Activated T-helper 17 cell treated with anti-CD3 and anti-CD28 coated beads, Interleukin-2, amount 50 U/mL, for 72 hours (primary cell): Measurements from ENCODE around the gene AK6. TPM values are rescaled to one million over a fixed set of nuclear protein-coding genes. Genes with fewer than 3 reads are reported as not detected.
A peak's percentile ranks its signal among the peaks of the same experiment; 100 is the strongest.
"Not testable (repeated sequence)": the region's sequence is repeated elsewhere in the genome, so short reads cannot be mapped to it uniquely, and the experiment has no call there.

Experiments used
- ATAC-seq: fragments of 150-1000 bp; cut with Tn5 transposase; replicated peaks from 2 replicates; pipeline ENCODE4 v1.10.0; 2021; ENCODE audit warnings: mild to moderate bottlenecking, moderate library complexity
- H3K27ac Mint-ChIP-seq: one replicate; pipeline ENCODE4 v1.8.0; 2022; ENCODE audit warnings: mixed read lengths
- H3K27me3 Mint-ChIP-seq: one replicate; pipeline ENCODE4 v1.8.0; 2022; ENCODE audit warnings: mixed read lengths
- H3K36me3 Mint-ChIP-seq: one replicate; pipeline ENCODE4 v1.8.0; 2022; ENCODE audit warnings: low read depth, mild to moderate bottlenecking, mixed read lengths
- H3K4me1 Mint-ChIP-seq: one replicate; pipeline ENCODE4 v1.8.0; 2022; ENCODE audit warnings: mixed read lengths
- H3K4me3 Mint-ChIP-seq: one replicate; pipeline ENCODE4 v1.8.0; 2022; ENCODE audit warnings: mild to moderate bottlenecking, mixed read lengths
- H3K9me3 Mint-ChIP-seq: one replicate; pipeline ENCODE4 v1.8.0; 2022; ENCODE audit warnings: mixed read lengths
- total RNA-seq, 2 donors: library from RNA; stranded (reverse); gene quantifications; one replicate each; pipeline ENCODE4 v1.2.3, GENCODE V29; 2022

Gene AK6
- total RNA-seq, result 10 to 100 TPM; 52.3 to 76.4 TPM

DNA sequence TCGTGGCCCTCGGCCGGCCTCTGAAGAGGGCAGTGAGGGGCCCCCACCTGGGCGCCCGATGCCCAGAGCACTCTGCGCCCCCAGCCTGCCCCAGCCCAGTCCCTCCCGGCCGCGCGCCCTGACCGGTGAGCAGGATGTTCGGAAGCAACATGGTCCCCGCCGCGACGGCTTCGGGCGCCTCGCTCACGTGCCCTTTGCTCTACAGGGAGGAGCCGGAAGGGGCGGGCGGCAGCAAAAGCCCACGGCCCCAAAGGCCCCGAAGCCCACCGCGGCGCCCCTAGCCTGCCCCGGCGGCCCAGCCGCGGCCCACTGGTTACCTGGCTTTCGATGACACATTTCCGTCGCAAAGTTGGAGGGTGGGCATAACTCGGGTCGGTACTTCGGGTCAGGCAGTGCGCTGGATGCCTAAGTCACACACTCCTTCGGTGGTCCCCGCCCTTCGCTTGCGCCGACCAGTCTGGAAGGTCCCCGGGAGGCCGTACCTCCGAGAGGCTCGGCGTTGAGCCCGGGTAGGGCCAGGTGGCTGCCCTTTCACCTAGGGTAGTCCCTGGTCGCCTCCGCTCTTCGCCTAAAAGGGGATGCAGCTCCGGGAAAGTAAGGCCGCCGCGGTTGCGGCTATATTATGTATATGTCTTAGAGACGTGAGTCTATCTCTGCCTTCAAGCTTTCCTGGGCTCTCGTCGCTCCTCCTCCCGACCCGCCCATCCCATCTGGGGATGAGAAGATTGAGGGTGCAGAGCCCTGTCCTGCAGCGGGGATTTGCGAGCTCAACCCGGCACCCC, at the start of gene AK6, which contains the start of the genes RAD17 and TAF9:
Gene AK6, minus strand, starts transcription at position 181 of the 782 bp plus-strand sequence. Its CDS starts 30 bp downstream, at position 151.
Gene RAD17, plus strand, starts transcription at position 479 of the 782 bp plus-strand sequence. CDS start 2,391 bp downstream, outside the sequence.
Gene TAF9, minus strand, starts transcription at position 181 of the 782 bp plus-strand sequence. CDS start 3,783 bp downstream, outside the sequence.
- H3K27me3 Mint-ChIP-seq, result no peaks in the 10 kb centered on the region
- peak; percentile 95 for ATAC-seq
- H3K9me3 Mint-ChIP-seq, result no peaks in the 10 kb centered on the region
- H3K27ac Mint-ChIP-seq, result peak within 1 kb of the TSS; percentile 98
- H3K4me1 Mint-ChIP-seq, result peaks cover 12% of the 10 kb centered on the region
- peaks cover 66% of the 10 kb centered on the region for H3K36me3 Mint-ChIP-seq
- peak within 1 kb of the TSS; percentile 95 for H3K4me3 Mint-ChIP-seq

DNA sequence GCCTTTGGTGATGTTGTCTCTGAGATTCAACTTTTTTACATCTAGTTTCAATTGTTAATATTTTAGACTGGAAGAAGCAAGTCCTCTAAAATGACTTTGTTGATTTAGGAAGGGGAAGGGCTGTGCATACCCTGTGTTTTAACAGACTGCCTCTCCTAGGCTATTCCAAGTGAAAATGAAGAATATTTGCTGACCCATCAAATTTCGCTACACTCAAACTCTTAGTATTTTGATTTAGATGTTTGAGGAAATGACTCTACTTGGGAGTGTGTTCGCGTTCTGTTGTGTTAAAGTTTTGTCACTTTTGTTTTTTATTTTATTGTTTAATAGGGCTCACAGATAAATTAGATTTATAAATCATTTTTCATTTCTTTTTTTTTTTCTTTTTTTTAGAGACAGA, 49.2 kb upstream of the AK6 start:
- Mint-ChIP-seq H3K9me3 (no peaks in the 10 kb centered on the region), H3K36me3 (peaks cover 13% of the 10 kb centered on the region), H3K4me3 (no peak overlapping the region), H3K4me1 (no peaks in the 10 kb centered on the region), H3K27ac (no peak overlapping the region), H3K27me3 (no peaks in the 10 kb centered on the region)
- no peak for ATAC-seq

DNA sequence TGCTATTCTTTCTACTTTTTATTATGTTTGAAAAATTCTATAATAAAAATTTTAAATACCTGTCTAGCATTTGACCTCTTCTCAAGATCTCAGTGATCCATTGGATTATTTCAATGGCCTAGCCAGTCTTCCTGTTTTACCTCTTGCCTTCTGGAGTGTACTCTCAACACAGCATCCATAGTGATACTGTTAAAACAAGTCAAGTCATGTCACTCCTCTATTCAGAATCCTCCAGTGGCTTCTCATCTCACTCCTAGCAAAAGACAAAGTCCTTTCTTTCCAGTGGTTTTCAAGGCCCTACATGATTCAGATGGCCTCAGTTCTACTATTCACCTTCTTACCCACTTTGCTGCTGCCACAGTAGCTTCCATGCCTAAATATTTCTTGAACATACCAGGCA, 47.4 kb upstream of the AK6 start:
- no peaks in the 10 kb centered on the region for H3K9me3 Mint-ChIP-seq
- ATAC-seq, result no peak
- H3K27ac Mint-ChIP-seq, result no peak overlapping the region

GRCh38 chr5:69416180-69416579, 46.9 kb upstream of the AK6 start:
- Mint-ChIP-seq H3K4me1 (no peaks in the 10 kb centered on the region), H3K27me3 (no peaks in the 10 kb centered on the region), H3K36me3 (peaks cover 21% of the 10 kb centered on the region), H3K4me3 (peak overlapping the region; percentile 35), H3K9me3 (no peaks in the 10 kb centered on the region), H3K27ac (no peak overlapping the region)
- ATAC-seq, result no peak

More for the DNA sequence above, 47.4 kb upstream of the AK6 start:
- Mint-ChIP-seq H3K4me1 (no peaks in the 10 kb centered on the region), H3K4me3 (no peak overlapping the region), H3K36me3 (peaks cover 16% of the 10 kb centered on the region), H3K27me3 (no peaks in the 10 kb centered on the region)

DNA sequence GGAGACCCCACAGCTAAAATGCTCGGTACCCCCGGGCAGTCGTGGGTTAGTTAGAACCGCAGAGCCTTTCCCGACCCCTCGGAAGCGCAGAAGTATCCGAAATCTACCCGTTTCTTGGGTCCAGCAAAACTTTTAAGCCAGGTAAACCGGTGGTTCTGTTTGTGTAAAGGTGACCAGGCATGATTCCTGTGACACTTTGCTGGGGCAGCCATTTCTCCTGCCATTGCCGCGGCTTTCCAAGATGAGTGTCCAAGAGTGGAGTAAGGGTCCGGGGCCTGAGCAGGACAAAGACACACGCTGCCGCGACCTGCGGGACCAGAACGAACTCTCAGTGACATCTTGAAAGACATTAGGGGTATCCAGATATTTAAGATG, 46.3 kb upstream of the AK6 start:
- Mint-ChIP-seq H3K9me3 (no peaks in the 10 kb centered on the region), H3K4me1 (no peaks in the 10 kb centered on the region), H3K27ac (no peak overlapping the region), H3K4me3 (peak overlapping the region; percentile 35), H3K36me3 (peaks cover 26% of the 10 kb centered on the region), H3K27me3 (no peaks in the 10 kb centered on the region)
- no peak for ATAC-seq

DNA sequence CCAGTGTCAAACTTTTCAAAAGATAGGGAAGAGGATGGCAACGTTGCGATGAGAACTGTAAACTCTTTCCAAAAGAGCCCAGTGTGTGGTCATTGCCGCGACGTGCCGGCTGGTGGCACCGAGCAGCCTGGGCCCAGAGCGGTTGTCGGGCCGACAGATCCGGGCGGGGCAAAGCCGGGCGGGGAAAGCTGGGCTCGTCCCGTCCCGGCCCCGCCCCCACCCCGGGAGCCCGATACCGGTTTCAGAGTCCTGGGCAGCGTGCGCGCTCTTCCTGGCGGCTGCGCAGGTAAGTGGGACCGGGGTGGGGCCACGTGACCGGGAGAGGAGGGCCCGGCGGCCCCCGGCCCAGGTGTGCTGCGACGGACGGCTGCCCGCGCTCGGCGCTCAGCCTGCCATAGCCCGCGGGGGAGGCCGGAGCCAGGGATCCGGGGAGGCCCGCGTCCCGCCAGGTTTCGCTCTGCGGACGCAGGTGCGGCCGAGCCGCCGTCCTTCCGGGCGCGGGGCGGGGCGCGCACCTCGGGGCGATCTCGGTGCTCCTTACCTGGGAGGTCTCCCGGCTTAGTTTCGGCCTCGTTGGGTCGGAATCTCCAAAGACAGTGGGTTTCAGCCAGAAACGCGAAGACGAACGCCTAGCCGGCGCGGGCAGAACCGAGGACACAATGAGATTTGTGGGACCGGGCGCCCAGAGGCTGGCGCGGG, 45.7 kb upstream of the AK6 start, which contains the start of gene MARVELD2:
Gene MARVELD2, plus strand, starts transcription at position 232 of the 699 bp plus-strand sequence. CDS start 4,270 bp downstream, outside the sequence.
- peak within 1 kb of the TSS; percentile 32 for H3K27ac Mint-ChIP-seq
- ATAC-seq, result peak; percentile 76
- H3K4me1 Mint-ChIP-seq, result no peaks in the 10 kb centered on the region
- peak within 1 kb of the TSS; percentile 37 for H3K4me3 Mint-ChIP-seq
- no peaks in the 10 kb centered on the region for H3K9me3 Mint-ChIP-seq
- H3K27me3 Mint-ChIP-seq, result no peaks in the 10 kb centered on the region
- peaks cover 30% of the 10 kb centered on the region for H3K36me3 Mint-ChIP-seq

DNA sequence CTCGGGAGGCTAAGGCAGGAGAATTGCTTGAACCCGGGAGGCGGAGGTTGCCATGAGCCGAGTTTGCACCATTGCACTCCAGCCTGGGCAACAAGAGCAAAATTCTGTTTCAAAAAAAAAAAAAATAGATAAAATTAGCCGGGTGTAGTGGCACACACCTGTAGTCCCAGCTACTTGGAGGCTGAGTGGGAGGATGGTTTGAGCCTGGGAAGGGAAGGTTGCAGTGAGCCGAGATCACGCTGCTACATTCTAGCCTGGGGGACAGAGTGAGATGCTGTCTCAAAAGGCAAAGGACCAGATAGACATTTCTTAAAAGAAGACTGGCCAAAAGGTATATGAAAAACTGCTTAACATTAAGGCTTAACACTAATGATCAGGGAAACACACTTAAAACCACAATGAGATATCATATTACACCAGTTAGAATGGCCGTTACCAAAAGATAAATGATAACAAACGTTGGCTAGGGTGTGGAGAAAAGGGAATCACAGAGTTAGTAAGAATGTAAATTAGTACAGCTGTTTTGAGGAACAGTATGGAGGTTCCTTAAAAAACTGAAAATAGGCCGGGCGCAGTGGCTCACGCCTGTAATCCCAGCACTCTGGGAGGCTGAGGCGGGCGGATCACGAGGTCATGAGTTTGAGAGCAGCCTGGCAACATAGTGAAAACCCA, 35.5 kb upstream of the AK6 start:
- Mint-ChIP-seq H3K4me1 (no peaks in the 10 kb centered on the region), H3K36me3 (peaks cover 77% of the 10 kb centered on the region), H3K4me3 (no peak overlapping the region), H3K27ac (no peak overlapping the region), H3K27me3 (no peaks in the 10 kb centered on the region), H3K9me3 (no peaks in the 10 kb centered on the region)
- no peak for ATAC-seq

GRCh38 chr5:69378376-69378775, 9.1 kb upstream of the AK6 start:
- H3K4me3 Mint-ChIP-seq, result no peak overlapping the region
- H3K27ac Mint-ChIP-seq, result no peak overlapping the region
- no peak for ATAC-seq

GRCh38 chr5:69374911-69375446, 5.7 kb upstream of the AK6 start:
- Mint-ChIP-seq H3K9me3 (no peaks in the 10 kb centered on the region), H3K27me3 (no peaks in the 10 kb centered on the region), H3K36me3 (peaks cover 54% of the 10 kb centered on the region), H3K4me3 (no peak overlapping the region), H3K4me1 (no peaks in the 10 kb centered on the region), H3K27ac (no peak overlapping the region)
- no peak for ATAC-seq

More at GRCh38 chr5:69378376-69378775, 9.1 kb upstream of the AK6 start:
- Mint-ChIP-seq H3K9me3 (no peaks in the 10 kb centered on the region), H3K36me3 (peaks cover 83% of the 10 kb centered on the region), H3K4me1 (no peaks in the 10 kb centered on the region), H3K27me3 (no peaks in the 10 kb centered on the region)

DNA sequence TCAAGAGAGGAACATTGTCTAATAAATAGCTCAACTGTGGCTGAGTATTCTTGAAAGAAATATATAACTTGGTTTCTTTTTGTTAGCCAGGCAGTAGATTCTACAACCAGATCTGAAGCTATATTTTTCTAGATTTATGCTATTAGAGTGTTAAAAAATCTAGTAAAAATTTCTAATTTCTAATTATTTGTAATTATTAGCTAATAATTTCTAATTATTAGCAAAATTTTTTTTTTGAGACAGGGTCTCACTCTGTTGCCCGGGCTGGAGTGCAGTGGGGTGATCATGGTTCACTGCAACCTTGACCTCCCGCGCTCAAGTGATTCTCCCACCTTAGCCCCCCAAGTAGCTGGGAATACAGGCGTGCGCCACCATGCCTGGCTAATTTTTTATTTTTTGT, 3.1 kb upstream of the AK6 start:
- peaks cover 7% of the 10 kb centered on the region for H3K4me1 Mint-ChIP-seq
- H3K9me3 Mint-ChIP-seq, result no peaks in the 10 kb centered on the region
- H3K4me3 Mint-ChIP-seq, result no peak overlapping the region
- H3K27ac Mint-ChIP-seq, result no peak overlapping the region
- no peak for ATAC-seq
- no peaks in the 10 kb centered on the region for H3K27me3 Mint-ChIP-seq
- H3K36me3 Mint-ChIP-seq, result peaks cover 66% of the 10 kb centered on the region

DNA sequence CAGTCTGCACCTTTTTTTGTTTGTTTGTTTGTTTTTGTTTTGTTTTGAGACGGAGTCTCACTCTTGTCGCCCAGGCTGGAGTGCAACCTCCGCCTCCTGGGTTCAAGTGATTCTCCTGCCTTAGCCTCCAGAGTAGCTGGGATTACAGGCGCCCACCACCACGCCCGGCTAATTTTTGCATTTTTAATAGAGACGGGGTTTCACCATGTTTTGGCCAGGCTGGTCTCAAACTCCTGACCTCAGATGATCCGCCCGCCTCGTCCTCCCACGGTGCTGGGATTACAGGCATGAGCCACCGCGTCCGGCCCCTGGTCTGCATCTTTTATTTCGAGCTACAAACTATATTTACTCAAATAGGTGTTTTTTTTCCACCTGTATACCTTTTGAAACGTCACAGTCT, 1.0 kb upstream of the AK6 start:
- not testable (repeated sequence) for ATAC-seq, H3K27me3 Mint-ChIP-seq, H3K9me3 Mint-ChIP-seq
- Mint-ChIP-seq H3K27ac (peak overlapping the region; percentile 98), H3K4me3 (peak overlapping the region; percentile 95), H3K36me3 (peaks cover 66% of the 10 kb centered on the region), H3K4me1 (peaks cover 12% of the 10 kb centered on the region)

DNA sequence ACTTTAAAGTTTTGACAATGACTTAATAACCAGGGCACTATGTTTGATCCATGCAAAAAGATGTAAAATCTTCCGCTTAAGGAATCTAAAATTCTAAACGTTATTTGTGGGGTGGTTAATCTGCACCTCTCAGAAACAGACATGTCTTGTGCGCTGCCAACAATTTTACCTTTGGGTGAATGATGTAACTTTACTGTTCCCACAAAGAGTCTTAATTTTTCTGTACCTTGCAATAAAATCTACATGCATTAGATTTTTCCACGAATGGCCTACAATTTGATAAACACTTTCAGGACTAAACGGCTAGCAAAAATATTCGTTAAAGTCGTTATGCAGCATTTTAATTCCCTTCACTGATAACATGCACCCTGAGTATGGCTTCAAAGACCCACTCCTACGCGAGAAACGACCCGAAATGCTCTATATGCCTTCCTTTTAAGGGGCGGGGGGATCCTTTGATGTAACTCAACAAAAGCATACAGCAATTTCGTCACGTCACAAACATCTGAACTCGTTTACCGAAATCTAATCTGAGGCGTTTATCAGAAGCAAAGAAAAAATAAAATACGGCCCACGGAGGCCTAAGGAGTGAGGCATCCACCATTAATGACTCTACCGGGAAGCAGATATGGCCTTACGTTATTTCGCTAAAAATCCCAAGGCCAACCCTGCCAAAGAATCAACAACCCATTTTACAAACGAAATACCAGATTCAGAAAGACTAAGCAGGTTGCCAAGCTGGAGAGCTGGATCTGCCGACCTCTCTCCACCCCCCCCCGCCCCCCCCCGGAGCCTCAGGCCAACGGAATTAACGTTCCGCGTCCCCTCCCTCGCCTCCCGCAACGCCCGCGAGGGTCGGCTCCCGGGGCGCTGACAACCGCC, 621 bp downstream of the AK6 start:
- peak overlapping the region; percentile 95 for H3K4me3 Mint-ChIP-seq
- peak overlapping the region; percentile 98 for H3K27ac Mint-ChIP-seq
- peak; percentile 9 for ATAC-seq
- no peaks in the 10 kb centered on the region for H3K9me3 Mint-ChIP-seq
- peaks cover 68% of the 10 kb centered on the region for H3K36me3 Mint-ChIP-seq
- no peaks in the 10 kb centered on the region for H3K27me3 Mint-ChIP-seq
- H3K4me1 Mint-ChIP-seq, result peaks cover 12% of the 10 kb centered on the region

DNA sequence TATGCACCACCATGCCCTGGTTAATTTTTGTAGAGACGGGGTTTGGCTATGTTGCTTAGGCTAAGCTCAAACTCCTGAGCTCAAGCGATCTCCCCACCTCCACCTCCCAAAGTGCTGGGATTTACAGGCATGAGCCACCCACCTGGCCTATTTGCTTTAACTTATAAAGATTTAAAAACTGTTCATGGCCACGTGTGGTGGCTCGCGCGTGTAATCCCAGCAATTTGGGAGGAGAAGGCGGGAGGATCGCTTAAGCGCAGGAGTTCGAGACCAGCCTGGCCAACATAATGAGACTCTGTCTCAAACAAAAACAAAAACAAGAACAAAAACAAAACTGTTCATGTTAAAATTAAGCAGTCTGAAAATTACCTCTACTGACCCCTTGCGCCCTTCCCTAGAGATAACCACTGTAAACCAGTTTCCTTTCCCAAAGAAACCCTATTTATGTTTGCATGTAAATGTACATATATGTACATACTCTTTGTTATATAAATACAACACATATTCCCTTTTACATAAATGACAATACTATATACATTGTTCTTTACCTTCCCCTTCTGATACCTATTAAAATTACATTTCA, 1.5 kb downstream of the AK6 start:
- Mint-ChIP-seq H3K27ac (peak overlapping the region; percentile 98), H3K27me3 (no peaks in the 10 kb centered on the region), H3K4me1 (peaks cover 12% of the 10 kb centered on the region), H3K36me3 (peaks cover 71% of the 10 kb centered on the region), H3K9me3 (no peaks in the 10 kb centered on the region), H3K4me3 (peak overlapping the region; percentile 95)
- no peak for ATAC-seq
